A549 treated with AZD2906 at 1 μM for 4 hours (cell line): Measurements from ENCODE around the gene PRKAR2B. TPM values are rescaled to one million over a fixed set of nuclear protein-coding genes. Genes with fewer than 3 reads are reported as not detected.

Source experiments
- total RNA-seq: library from RNA; stranded (reverse); fragments of 200-300 nt; extraction: Qiagen RNA extraction; gene quantifications from 5 replicates; pipeline ENCODE4 v1.2.3, GENCODE V29; 2022

The PRKAR2B gene
- 2.3 to 3.2 TPM (median 2.8 TPM) in 5 replicates for total RNA-seq

DNA sequence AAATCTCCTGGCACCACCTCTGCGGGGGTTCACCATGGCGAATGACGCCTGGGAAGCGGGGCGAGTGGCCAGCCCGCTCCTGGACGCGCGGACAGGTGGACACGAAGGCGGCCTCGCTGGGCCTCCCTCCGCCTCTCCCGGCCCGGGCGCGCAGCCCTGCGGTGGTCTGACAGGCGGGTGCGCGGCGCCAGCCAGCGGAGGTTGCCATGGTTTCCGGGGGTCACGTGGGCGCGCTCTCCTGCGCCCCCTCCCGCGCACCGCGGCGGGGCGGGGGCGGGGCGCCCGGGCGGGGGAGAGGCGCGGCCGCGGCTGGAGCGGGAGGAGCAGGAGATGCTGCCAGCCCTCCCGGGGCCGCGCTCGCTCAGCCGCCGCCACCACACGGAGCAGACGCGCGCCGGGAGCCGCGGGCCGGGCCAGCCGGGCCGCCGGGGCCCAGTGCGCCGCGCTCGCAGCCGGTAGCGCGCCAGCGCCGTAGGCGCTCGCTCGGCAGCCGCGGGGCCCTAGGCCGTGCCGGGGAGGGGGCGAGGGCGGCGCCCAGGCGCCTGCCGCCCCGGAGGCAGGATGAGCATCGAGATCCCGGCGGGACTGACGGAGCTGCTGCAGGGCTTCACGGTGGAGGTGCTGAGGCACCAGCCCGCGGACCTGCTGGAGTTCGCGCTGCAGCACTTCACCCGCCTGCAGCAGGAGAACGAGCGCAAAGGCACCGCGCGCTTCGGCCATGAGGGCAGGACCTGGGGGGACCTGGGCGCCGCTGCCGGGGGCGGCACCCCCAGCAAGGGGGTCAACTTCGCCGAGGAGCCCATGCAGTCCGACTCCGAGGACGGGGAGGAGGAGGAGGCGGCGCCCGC is at the start of gene PRKAR2B:
PRKAR2B (plus strand) TSS at position 359 of the 848 bp plus-strand sequence; CDS start at position 562, 203 bp downstream.

DNA sequence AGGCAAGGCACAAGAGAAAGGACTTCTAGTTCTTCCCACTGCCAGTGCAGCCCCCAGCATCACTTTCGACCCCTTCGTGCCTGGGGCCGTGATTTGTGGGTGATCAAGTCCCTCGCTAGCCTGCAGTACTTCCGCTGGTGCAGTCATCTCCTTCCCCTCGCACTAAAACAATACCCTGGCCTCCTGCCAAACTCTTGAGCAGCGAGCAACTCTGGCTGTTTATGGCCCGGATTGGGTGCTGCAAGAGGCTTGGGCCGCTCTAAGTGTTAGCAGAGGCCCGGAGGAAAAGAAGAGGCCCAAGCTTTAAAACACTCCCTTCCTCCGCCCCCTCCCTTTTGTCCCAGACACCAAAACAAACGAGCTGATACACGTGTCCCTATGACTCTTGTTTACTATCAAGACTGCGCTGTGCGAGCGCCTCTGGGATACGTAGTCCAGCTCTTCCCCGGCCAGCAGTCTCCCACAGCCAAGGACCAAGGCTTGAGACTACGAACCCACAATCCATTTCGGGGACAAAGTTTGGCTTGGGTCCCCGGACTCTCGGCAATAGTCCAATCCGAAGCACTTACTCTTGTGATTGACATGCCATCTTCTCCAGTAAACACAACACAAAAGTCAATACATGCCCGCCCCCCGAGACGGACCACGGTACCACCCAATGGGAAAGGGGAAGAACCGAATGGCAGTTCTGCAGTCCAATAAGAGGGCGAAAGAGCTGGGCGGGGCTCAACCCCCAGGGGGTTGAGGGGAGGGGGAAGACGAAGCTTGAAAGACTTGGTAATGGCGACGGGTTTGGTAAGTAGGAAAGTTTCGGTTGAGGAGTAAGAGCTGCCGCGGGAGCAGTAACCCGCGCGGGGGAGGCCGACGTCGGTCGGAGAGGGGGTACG is 124.0 kb downstream of the PRKAR2B start, which contains the start of gene HBP1:
HBP1 (plus strand) TSS at position 771 of the 887 bp plus-strand sequence. CDS start 10,891 bp downstream, outside the sequence.

Other genes starting within 250 kb of the PRKAR2B start
- not detected in 5 replicates for gene PIK3CG, start 179.4 kb upstream of the PRKAR2B start, total RNA-seq
- gene HBP1, start 124.3 kb downstream of the PRKAR2B start, total RNA-seq = 15.8 to 22.5 TPM (median 21.4 TPM) in 5 replicates